DND-41 (cell line): ENCODE results near the gene CYP4F3.

Experiments
- EZH2 ChIP-seq: IDR thresholded peaks from 3 replicates; pipeline ENCODE4 v1.6.1; 2012; ENCODE audit warnings: borderline replicate concordance, low read depth, mild to moderate bottlenecking, moderate library complexity, low read length, inconsistent platforms; ENCODE audit not compliant: severe bottlenecking
- TF ChIP-seq, protein P1 (sequence below): IDR thresholded peaks from 2 replicates; pipeline ENCODE4 v1.5.1; 2012; ENCODE audit warnings: borderline replicate concordance, low read length, moderate library complexity, mild to moderate bottlenecking; ENCODE audit not compliant: poor library complexity, severe bottlenecking; ENCODE audit errors: extremely low read depth

DNA sequence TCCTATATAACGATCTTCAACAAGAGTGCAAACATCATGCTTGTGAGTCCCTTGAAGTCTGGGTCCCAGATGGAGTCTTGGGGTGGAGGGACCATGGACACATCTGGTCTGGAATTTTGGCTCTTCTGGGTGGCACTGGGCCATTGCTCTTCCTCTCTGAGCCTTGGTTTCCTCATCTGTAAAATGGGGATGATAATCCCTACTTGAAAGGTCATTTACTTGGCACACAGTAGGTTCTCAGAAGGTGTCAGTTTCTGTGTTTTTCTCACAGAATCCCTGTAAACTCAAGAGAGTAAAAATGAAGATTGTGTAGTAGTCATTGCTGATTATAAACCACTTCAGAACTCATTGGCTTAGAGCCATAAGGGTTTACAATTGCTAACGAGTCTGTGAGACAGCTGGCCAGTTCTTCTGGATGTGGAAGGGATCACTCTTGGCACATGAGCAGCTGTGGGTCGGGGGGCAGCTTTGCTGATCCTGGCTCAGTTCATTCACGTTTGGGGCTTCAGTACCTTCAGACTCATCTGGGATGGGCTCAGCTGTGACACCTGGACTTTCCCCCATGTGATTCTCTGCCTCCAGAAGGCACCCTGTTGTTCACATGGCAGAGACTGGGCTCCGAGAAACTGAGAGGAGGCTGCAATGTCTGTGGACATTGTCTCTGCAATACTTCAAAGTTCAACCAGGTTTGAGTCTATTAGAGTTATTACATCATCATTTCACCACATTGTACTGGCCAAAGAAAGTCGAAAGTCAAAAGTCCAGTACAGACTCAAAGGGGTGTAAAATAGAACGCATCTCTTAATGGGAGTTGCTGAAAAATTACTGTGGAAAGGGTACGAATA lies 40.0 kb downstream of the CYP4F3 start:
- no peak for TF ChIP-seq EZH2
- TF ChIP-seq, protein P1, sequence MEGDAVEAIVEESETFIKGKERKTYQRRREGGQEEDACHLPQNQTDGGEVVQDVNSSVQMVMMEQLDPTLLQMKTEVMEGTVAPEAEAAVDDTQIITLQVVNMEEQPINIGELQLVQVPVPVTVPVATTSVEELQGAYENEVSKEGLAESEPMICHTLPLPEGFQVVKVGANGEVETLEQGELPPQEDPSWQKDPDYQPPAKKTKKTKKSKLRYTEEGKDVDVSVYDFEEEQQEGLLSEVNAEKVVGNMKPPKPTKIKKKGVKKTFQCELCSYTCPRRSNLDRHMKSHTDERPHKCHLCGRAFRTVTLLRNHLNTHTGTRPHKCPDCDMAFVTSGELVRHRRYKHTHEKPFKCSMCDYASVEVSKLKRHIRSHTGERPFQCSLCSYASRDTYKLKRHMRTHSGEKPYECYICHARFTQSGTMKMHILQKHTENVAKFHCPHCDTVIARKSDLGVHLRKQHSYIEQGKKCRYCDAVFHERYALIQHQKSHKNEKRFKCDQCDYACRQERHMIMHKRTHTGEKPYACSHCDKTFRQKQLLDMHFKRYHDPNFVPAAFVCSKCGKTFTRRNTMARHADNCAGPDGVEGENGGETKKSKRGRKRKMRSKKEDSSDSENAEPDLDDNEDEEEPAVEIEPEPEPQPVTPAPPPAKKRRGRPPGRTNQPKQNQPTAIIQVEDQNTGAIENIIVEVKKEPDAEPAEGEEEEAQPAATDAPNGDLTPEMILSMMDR: no peak
